HepG2 (cell line): ENCODE results near the gene HSDL2. TPM values are rescaled to one million over a fixed set of nuclear protein-coding genes. Genes with fewer than 3 reads are reported as not detected.

ENCODE experiments used
- ARID2 ChIP-seq: sonication (generic); formaldehyde crosslinking; IDR thresholded peaks from 2 replicates; pipeline ENCODE4 v1.8.1; 2022; ENCODE audit warnings: mild to moderate bottlenecking, missing genetic modification reagents, borderline replicate concordance
- CEBPB ChIP-seq: IDR thresholded peaks from 2 replicates; pipeline ENCODE4 v1.6.1; 2011; ENCODE audit warnings: low read depth, low read length, improper control_type of control experiment, borderline replicate concordance
- ELF4 ChIP-seq: sonication (generic); formaldehyde crosslinking; IDR thresholded peaks from 2 replicates; pipeline ENCODE4 v1.5.0; 2020; ENCODE audit warnings: missing genetic modification reagents, mild to moderate bottlenecking, moderate library complexity, borderline replicate concordance
- EP300 ChIP-seq, 3 experiments: sonication (generic) in 1 of 3; formaldehyde crosslinking in 1 of 3; IDR thresholded peaks; 2 replicates each; pipeline versions ENCODE4 v1.5.1 to v1.6.1; 2011 to 2020; ENCODE audit warnings: low read depth in 2 of 3, low read length in 2 of 3, borderline replicate concordance in 1 of 3, improper control_type of control experiment in 1 of 3, mild to moderate bottlenecking in 1 of 3, missing genetic modification reagents in 1 of 3, moderate library complexity in 1 of 3
- ERF ChIP-seq: IDR thresholded peaks from 2 replicates; pipeline ENCODE4 v1.6.1; 2018; ENCODE audit warnings: missing biosample characterization, missing genetic modification reagents
- FOXJ3 ChIP-seq: sonication (generic); formaldehyde crosslinking; IDR thresholded peaks from 2 replicates; pipeline ENCODE4 v1.4.0; 2020; ENCODE audit warnings: missing genetic modification reagents, mild to moderate bottlenecking, borderline replicate concordance
- MAFK ChIP-seq, 2 experiments: IDR thresholded peaks in 1 of 2; conservative IDR thresholded peaks in 1 of 2; 2 replicates each; pipeline ENCODE4 v1.6.1; 2011; ENCODE audit warnings: improper control_type of control experiment in 2 of 2, low read length in 2 of 2
- MEF2D ChIP-seq: sonication (generic); formaldehyde crosslinking; IDR thresholded peaks from 2 replicates; pipeline ENCODE4 v1.5.1; 2020; ENCODE audit warnings: mild to moderate bottlenecking, missing genetic modification reagents
- MIXL1 ChIP-seq: IDR thresholded peaks from 2 replicates; pipeline ENCODE4 v1.6.1; 2016
- ZFY ChIP-seq: sonication (generic); formaldehyde crosslinking; IDR thresholded peaks from 2 replicates; pipeline ENCODE4 v1.4.0; 2020; ENCODE audit warnings: missing genetic modification reagents
- ZNF17 ChIP-seq: sonication (generic); formaldehyde crosslinking; IDR thresholded peaks from 2 replicates; pipeline ENCODE4 v1.5.0; 2020; ENCODE audit warnings: mild to moderate bottlenecking, missing genetic modification reagents
- ZNF234 ChIP-seq: sonication (generic); formaldehyde crosslinking; conservative IDR thresholded peaks from 2 replicates; pipeline ENCODE4 v1.5.1; 2020; ENCODE audit warnings: mild to moderate bottlenecking, missing genetic modification reagents
- ZNF264 ChIP-seq: sonication (generic); formaldehyde crosslinking; IDR thresholded peaks from 2 replicates; pipeline ENCODE4 v1.4.0; 2020; ENCODE audit warnings: missing genetic modification reagents
- polyA plus RNA-seq, 8 experiments: library from polyadenylated mRNA; depleted of rRNA in 3 of 8; stranded (reverse) in 7 of 8; unstranded in 1 of 8; fragments of >200 nt; fragmentation: Illumina TruSeq in 4 of 8; extraction: Trizol in 4 of 8; gene quantifications; 2 replicates each; pipeline versions ENCODE4 v1.2.1 to v1.2.3, GENCODE V29; 2011 to 2016; ENCODE audit warnings: low read depth in 4 of 8, missing spikeins in 1 of 8, mixed read lengths in 1 of 8; ENCODE audit not compliant: insufficient read depth in 1 of 8
- total RNA-seq, 5 experiments: library from RNA; depleted of rRNA; stranded (reverse); fragments of >200 nt; fragmentation: Illumina TruSeq; extraction: Trizol; gene quantifications; 2 replicates each; pipeline ENCODE4 v1.2.3, GENCODE V29; 2016; ENCODE audit warnings: low read depth in 1 of 5
- TF ChIP-seq, protein P1 (sequence below): sonication (generic); formaldehyde crosslinking; IDR thresholded peaks from 2 replicates; pipeline ENCODE4 v1.8.1; 2023; ENCODE audit warnings: mild to moderate bottlenecking, missing genetic modification reagents
- TF ChIP-seq, protein P2 (sequence below): sonication (generic); formaldehyde crosslinking; conservative IDR thresholded peaks from 2 replicates; pipeline ENCODE4 v1.4.0; 2020; ENCODE audit warnings: mild to moderate bottlenecking, missing genetic modification reagents, moderate library complexity
- TF ChIP-seq, protein P3 (sequence below): sonication (generic); formaldehyde crosslinking; IDR thresholded peaks from 2 replicates; pipeline ENCODE4 v1.4.0; 2020; ENCODE audit warnings: missing genetic modification reagents
- TF ChIP-seq, protein P4 (sequence below): IDR thresholded peaks from 2 replicates; pipeline ENCODE4 v1.4.0; 2020; ENCODE audit warnings: mild to moderate bottlenecking, missing genetic modification reagents
- TF ChIP-seq, protein P5 (sequence below): IDR thresholded peaks from 2 replicates; pipeline ENCODE4 v1.6.1; 2016; ENCODE audit warnings: missing biosample characterization, missing genetic modification reagents, low read depth

The HSDL2 gene
- total and polyA plus RNA-seq, 2 of the 13 experiments (the other 11 are each of a cell fraction or from before 2014, with no cell fraction given) = 55.3 to 80.2 TPM

DNA sequence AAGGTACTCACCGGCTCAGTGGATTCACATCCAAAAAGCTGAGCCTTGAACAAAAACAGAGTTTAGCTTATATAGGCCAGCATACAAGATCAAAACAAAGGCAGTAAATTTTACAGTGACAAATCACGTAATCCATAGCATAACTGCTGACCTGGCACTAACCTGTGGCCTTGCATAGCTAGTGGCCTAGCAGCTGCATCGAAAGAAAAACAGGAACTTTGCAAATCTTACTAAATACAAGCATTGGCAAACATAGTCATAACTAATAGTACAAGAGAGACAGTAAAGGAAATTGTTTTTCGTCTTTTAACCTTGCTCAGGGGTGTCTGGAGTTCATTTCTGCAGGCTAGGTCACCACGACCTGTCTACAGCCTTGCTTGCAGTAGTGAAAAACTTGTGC, 4.8 kb downstream of the HSDL2 start (continued):
- TF ChIP-seq, protein P1, sequence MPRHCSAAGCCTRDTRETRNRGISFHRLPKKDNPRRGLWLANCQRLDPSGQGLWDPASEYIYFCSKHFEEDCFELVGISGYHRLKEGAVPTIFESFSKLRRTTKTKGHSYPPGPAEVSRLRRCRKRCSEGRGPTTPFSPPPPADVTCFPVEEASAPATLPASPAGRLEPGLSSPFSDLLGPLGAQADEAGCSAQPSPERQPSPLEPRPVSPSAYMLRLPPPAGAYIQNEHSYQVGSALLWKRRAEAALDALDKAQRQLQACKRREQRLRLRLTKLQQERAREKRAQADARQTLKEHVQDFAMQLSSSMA (CRISPR knock-in tag) = no peak
- TF ChIP-seq FOXJ3 (CRISPR knock-in tag) = no peak
- TF ChIP-seq ZFY (CRISPR knock-in tag) = no peak
- TF ChIP-seq MAFK (conservative IDR thresholded peaks at IDR 0.05 in 1 of 2, IDR thresholded peaks at IDR 0.05 in 1 of 2; ENCODE audit: low read length in 2 of 2) = peak; percentile 98 to 99
- TF ChIP-seq, protein P2, sequence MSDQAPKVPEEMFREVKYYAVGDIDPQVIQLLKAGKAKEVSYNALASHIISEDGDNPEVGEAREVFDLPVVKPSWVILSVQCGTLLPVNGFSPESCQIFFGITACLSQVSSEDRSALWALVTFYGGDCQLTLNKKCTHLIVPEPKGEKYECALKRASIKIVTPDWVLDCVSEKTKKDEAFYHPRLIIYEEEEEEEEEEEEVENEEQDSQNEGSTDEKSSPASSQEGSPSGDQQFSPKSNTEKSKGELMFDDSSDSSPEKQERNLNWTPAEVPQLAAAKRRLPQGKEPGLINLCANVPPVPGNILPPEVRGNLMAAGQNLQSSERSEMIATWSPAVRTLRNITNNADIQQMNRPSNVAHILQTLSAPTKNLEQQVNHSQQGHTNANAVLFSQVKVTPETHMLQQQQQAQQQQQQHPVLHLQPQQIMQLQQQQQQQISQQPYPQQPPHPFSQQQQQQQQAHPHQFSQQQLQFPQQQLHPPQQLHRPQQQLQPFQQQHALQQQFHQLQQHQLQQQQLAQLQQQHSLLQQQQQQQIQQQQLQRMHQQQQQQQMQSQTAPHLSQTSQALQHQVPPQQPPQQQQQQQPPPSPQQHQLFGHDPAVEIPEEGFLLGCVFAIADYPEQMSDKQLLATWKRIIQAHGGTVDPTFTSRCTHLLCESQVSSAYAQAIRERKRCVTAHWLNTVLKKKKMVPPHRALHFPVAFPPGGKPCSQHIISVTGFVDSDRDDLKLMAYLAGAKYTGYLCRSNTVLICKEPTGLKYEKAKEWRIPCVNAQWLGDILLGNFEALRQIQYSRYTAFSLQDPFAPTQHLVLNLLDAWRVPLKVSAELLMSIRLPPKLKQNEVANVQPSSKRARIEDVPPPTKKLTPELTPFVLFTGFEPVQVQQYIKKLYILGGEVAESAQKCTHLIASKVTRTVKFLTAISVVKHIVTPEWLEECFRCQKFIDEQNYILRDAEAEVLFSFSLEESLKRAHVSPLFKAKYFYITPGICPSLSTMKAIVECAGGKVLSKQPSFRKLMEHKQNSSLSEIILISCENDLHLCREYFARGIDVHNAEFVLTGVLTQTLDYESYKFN = peak; percentile 59
- TF ChIP-seq, protein P3, sequence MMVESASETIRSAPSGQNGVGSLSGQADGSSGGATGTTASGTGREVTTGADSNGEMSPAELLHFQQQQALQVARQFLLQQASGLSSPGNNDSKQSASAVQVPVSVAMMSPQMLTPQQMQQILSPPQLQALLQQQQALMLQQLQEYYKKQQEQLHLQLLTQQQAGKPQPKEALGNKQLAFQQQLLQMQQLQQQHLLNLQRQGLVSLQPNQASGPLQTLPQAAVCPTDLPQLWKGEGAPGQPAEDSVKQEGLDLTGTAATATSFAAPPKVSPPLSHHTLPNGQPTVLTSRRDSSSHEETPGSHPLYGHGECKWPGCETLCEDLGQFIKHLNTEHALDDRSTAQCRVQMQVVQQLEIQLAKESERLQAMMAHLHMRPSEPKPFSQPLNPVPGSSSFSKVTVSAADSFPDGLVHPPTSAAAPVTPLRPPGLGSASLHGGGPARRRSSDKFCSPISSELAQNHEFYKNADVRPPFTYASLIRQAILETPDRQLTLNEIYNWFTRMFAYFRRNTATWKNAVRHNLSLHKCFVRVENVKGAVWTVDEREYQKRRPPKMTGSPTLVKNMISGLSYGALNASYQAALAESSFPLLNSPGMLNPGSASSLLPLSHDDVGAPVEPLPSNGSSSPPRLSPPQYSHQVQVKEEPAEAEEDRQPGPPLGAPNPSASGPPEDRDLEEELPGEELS (CRISPR knock-in tag) = peak; percentile 66; the same call in 1 of the 2 replicates
- TF ChIP-seq, protein P4, sequence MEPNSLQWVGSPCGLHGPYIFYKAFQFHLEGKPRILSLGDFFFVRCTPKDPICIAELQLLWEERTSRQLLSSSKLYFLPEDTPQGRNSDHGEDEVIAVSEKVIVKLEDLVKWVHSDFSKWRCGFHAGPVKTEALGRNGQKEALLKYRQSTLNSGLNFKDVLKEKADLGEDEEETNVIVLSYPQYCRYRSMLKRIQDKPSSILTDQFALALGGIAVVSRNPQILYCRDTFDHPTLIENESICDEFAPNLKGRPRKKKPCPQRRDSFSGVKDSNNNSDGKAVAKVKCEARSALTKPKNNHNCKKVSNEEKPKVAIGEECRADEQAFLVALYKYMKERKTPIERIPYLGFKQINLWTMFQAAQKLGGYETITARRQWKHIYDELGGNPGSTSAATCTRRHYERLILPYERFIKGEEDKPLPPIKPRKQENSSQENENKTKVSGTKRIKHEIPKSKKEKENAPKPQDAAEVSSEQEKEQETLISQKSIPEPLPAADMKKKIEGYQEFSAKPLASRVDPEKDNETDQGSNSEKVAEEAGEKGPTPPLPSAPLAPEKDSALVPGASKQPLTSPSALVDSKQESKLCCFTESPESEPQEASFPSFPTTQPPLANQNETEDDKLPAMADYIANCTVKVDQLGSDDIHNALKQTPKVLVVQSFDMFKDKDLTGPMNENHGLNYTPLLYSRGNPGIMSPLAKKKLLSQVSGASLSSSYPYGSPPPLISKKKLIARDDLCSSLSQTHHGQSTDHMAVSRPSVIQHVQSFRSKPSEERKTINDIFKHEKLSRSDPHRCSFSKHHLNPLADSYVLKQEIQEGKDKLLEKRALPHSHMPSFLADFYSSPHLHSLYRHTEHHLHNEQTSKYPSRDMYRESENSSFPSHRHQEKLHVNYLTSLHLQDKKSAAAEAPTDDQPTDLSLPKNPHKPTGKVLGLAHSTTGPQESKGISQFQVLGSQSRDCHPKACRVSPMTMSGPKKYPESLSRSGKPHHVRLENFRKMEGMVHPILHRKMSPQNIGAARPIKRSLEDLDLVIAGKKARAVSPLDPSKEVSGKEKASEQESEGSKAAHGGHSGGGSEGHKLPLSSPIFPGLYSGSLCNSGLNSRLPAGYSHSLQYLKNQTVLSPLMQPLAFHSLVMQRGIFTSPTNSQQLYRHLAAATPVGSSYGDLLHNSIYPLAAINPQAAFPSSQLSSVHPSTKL (CRISPR knock-in tag) = peak; percentile 46; the same call in 1 of the 2 replicates
- TF ChIP-seq, protein P5, sequence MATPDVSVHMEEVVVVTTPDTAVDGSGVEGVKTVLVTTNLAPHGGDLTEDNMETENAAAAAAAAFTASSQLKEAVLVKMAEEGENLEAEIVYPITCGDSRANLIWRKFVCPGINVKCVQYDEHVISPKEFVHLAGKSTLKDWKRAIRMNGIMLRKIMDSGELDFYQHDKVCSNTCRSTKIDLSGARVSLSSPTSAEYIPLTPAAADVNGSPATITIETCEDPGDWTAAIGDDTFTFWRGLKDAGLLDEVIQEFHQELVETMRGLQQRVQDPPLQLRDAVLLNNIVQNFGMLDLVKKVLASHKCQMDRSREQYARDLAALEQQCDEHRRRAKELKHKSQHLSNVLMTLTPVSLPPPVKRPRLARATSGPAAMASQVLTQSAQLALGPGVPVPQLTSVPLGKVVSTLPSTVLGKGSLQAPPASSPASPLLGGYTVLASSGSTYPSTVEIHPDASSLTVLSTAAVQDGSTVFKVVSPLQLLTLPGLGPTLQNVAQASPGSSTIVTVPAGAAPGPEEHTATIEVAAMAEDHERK (CRISPR knock-in tag) = no peak
- no peak for TF ChIP-seq CEBPB
- TF ChIP-seq MIXL1 (CRISPR knock-in tag) = no peak
- no peak for TF ChIP-seq ZNF234 (CRISPR knock-in tag)
- TF ChIP-seq ZNF264 = peak; percentile 63; the same call in 1 of the 2 replicates
- no peak for TF ChIP-seq ELF4 (CRISPR knock-in tag)
- no peak for TF ChIP-seq ZNF17 (CRISPR knock-in tag)
- TF ChIP-seq ARID2 (CRISPR knock-in tag) = no peak
- no peak; the same call in 1 of the 2 replicates for TF ChIP-seq MEF2D
- TF ChIP-seq EP300 (IDR thresholded peaks at IDR 0.05; ENCODE audit: low read depth in 2 of 2, low read length in 2 of 2) = peak in 1 of 2 experiments; percentile 24; a peak in 1 of 4 replicates
- TF ChIP-seq EP300 (CRISPR knock-in tag; IDR thresholded peaks at IDR 0.05; ENCODE audit: borderline replicate concordance) = no peak
- no peak for TF ChIP-seq ERF
